DOHH2 (cell line): ENCODE results near the gene DLG1.
"Not testable (repeated sequence)": the region's sequence is repeated elsewhere in the genome, so short reads cannot be mapped to it uniquely, and the experiment has no call there.

ENCODE experiments used
- H3F3A ChIP-seq: fragments of 200-600 bp; sonication (generic), shearing (Covaris generic); 2 replicates; pipeline ENCODE4 v1.6.0; 2016; ENCODE audit warnings: antibody characterized with exemption, mild to moderate bottlenecking; ENCODE audit not compliant: control insufficient read depth, insufficient read depth
- H3K27ac ChIP-seq: fragments of 200-600 bp; sonication (generic); 2 replicates; pipeline ENCODE4 v1.5.1; 2014; ENCODE audit warnings: low read depth, mild to moderate bottlenecking, low read length, moderate library complexity
- H3K27me3 ChIP-seq: fragments of 200-600 bp; sonication (generic); 2 replicates; pipeline ENCODE4 v1.6.1; 2014; ENCODE audit warnings: mild to moderate bottlenecking, low read length, mixed read lengths; ENCODE audit not compliant: control insufficient read depth
- H3K36me3 ChIP-seq: fragments of 200-600 bp; sonication (generic); 2 replicates; pipeline ENCODE4 v1.6.1; 2014; ENCODE audit warnings: mild to moderate bottlenecking, low read length, moderate library complexity, mixed read lengths; ENCODE audit not compliant: control insufficient read depth
- H3K4me1 ChIP-seq: fragments of 200-600 bp; sonication (generic); 2 replicates; pipeline ENCODE4 v1.6.1; 2014; ENCODE audit warnings: mild to moderate bottlenecking, low read length, mixed read lengths; ENCODE audit not compliant: control insufficient read depth
- H3K4me2 ChIP-seq: fragments of 200-600 bp; sonication (generic); 2 replicates; pipeline ENCODE4 v1.6.0; 2014; ENCODE audit warnings: mild to moderate bottlenecking, low read length, moderate library complexity
- H3K4me3 ChIP-seq: fragments of 200-600 bp; sonication (generic); 2 replicates; pipeline ENCODE4 v1.5.1; 2014; ENCODE audit warnings: mild to moderate bottlenecking, low read length, mixed read lengths
- H3K79me2 ChIP-seq: fragments of 200-600 bp; sonication (generic); 2 replicates; pipeline ENCODE4 v1.6.1; 2014; ENCODE audit warnings: mild to moderate bottlenecking, low read length, mixed read lengths; ENCODE audit not compliant: control insufficient read depth
- H3K9me2 ChIP-seq: fragments of 200-600 bp; sonication (generic); replicated peaks from 2 replicates; pipeline ENCODE4 v1.6.1; 2014; ENCODE audit warnings: mild to moderate bottlenecking, low read length, mixed read lengths; ENCODE audit not compliant: control insufficient read depth
- H3K9me3 ChIP-seq: fragments of 200-600 bp; sonication (generic); 2 replicates; pipeline ENCODE4 v1.6.1; 2014; ENCODE audit warnings: antibody characterized with exemption, low read length, mixed read lengths; ENCODE audit not compliant: control insufficient read depth, insufficient read depth
- H4K20me1 ChIP-seq: fragments of 200-600 bp; sonication (generic); 2 replicates; pipeline ENCODE4 v1.6.0; 2014; ENCODE audit warnings: low read depth, mild to moderate bottlenecking, antibody characterized with exemption, low read length, moderate library complexity; ENCODE audit not compliant: control insufficient read depth, insufficient read depth
- CTCF ChIP-seq: fragments of 200-600 bp; sonication (generic); IDR thresholded peaks from one replicate; pipeline ENCODE4 v1.5.1; 2014; ENCODE audit warnings: antibody characterized with exemption, mild to moderate bottlenecking, low read depth, low read length; ENCODE audit not compliant: poor library complexity, severe bottlenecking
- EZH2phosphoT487 ChIP-seq: fragments of 200-600 bp; sonication (generic); IDR thresholded peaks from 2 replicates; pipeline ENCODE4 v1.6.1; 2017; ENCODE audit warnings: borderline replicate concordance, mild to moderate bottlenecking, antibody characterized with exemption, low read length, moderate library complexity, mixed read lengths

Gene DLG1

GRCh38 chr3:197203714-197204146, 94.7 kb downstream of the DLG1 start:
- Histone ChIP-seq H3K79me2 (peaks cover 98% of the 10 kb centered on the region), H3K36me3 (no peaks in the 10 kb centered on the region), H3K27me3 (no peaks in the 10 kb centered on the region), H3K9me3 (no peaks in the 10 kb centered on the region), H3K4me2 (no peak overlapping the region), H3K4me3 (no peak overlapping the region), H3K4me1 (peaks cover 7% of the 10 kb centered on the region; the same call in 1 of the 2 replicates), H3K9me2 (no peaks in the 10 kb centered on the region), H3F3A (no peaks in the 10 kb centered on the region), H4K20me1 (peaks cover 3% of the 10 kb centered on the region; the same call in 1 of the 2 replicates), H3K27ac (no peak overlapping the region)
- no peak for TF ChIP-seq EZH2phosphoT487
- TF ChIP-seq CTCF: no peak

- 0 out of 2 replicates have a peak, but pooled peaks cover 3% of the 10 kb centered on the region for H3K4me1 ChIP-seq
- H3K27me3 ChIP-seq: no peaks in the 10 kb centered on the region
- H3K27ac ChIP-seq: no peak overlapping the region
- H3K79me2 ChIP-seq: peaks cover 98% of the 10 kb centered on the region
- TF ChIP-seq CTCF (no peak), EZH2phosphoT487 (no peak)
- no peak overlapping the region for H3K4me2 ChIP-seq
- H3K4me3 ChIP-seq: no peak overlapping the region
- no peaks in the 10 kb centered on the region for H3F3A ChIP-seq
- H3K36me3 ChIP-seq: no peaks in the 10 kb centered on the region
- H3K9me3 ChIP-seq: no peaks in the 10 kb centered on the region
- H3K9me2 ChIP-seq: no peaks in the 10 kb centered on the region
- H4K20me1 ChIP-seq: peaks cover 3% of the 10 kb centered on the region; the same call in 1 of the 2 replicates
These were observed 95.7 kb downstream of the DLG1 start for GRCh38 chr3:197202694-197203093.

- no peak overlapping the region for H3K4me2 ChIP-seq
- H3K4me3 ChIP-seq: no peak overlapping the region
- H4K20me1 ChIP-seq: peaks cover 3% of the 10 kb centered on the region; the same call in 1 of the 2 replicates
- H3K27ac ChIP-seq: no peak overlapping the region
- TF ChIP-seq EZH2phosphoT487 (no peak), CTCF (no peak)
- peaks cover 98% of the 10 kb centered on the region for H3K79me2 ChIP-seq
- no peaks in the 10 kb centered on the region for H3K9me3 ChIP-seq
- H3F3A ChIP-seq: no peaks in the 10 kb centered on the region; the same call in 1 of the 2 replicates
- H3K9me2 ChIP-seq: no peaks in the 10 kb centered on the region
- H3K36me3 ChIP-seq: no peaks in the 10 kb centered on the region
- H3K4me1 ChIP-seq: 0 out of 2 replicates have a peak, but pooled peaks cover 3% of the 10 kb centered on the region
- no peaks in the 10 kb centered on the region for H3K27me3 ChIP-seq
These were observed 96.5 kb downstream of the DLG1 start for GRCh38 chr3:197201791-197202452.

- not testable (repeated sequence) for H3K9me3 ChIP-seq, H3K4me2 ChIP-seq, H3K4me3 ChIP-seq, H3F3A ChIP-seq, H3K9me2 ChIP-seq, H3K36me3 ChIP-seq, H4K20me1 ChIP-seq, H3K27ac ChIP-seq, H3K4me1 ChIP-seq, H3K27me3 ChIP-seq
- H3K79me2 ChIP-seq: peaks cover 97% of the 10 kb centered on the region
These were observed 97.6 kb downstream of the DLG1 start for GRCh38 chr3:197200856-197201255.
